Osteoblast (primary cell): Measurements from ENCODE around the gene PRRX1. TPM values are rescaled to one million over a fixed set of nuclear protein-coding genes. Genes with fewer than 3 reads are reported as not detected.

Experiments used
- DNase-seq: peaks from one replicate; pipeline ENCODE4 v3.0.0; 2011; ENCODE audit warnings: low spot score, mixed read lengths; ENCODE audit not compliant: insufficient read length; ENCODE audit errors: missing footprints
- H2AFZ ChIP-seq: 2 replicates; pipeline ENCODE4 v1.6.0; 2011; ENCODE audit warnings: mild to moderate bottlenecking, low read length
- H3K27ac ChIP-seq: 2 replicates; pipeline ENCODE4 v1.5.1; 2011; ENCODE audit warnings: mild to moderate bottlenecking, low read depth, low read length, moderate library complexity
- H3K27me3 ChIP-seq: 2 replicates; pipeline ENCODE4 v1.6.0; 2012; ENCODE audit warnings: mild to moderate bottlenecking, control low read depth, inconsistent platforms, low read length, moderate library complexity; ENCODE audit not compliant: insufficient read depth
- H3K36me3 ChIP-seq: 2 replicates; pipeline ENCODE4 v1.5.1; 2011; ENCODE audit warnings: mild to moderate bottlenecking, low read length, control low read depth, moderate library complexity; ENCODE audit not compliant: insufficient read depth
- H3K4me1 ChIP-seq: 2 replicates; pipeline ENCODE4 v1.5.1; 2011; ENCODE audit warnings: mild to moderate bottlenecking, low read length, control low read depth, moderate library complexity; ENCODE audit not compliant: insufficient read depth
- H3K4me2 ChIP-seq: 2 replicates; pipeline ENCODE4 v1.6.0; 2011; ENCODE audit warnings: mild to moderate bottlenecking, low read length; ENCODE audit not compliant: insufficient read depth
- H3K4me3 ChIP-seq: fragments of 200-600 bp; sonication (generic); 3 replicates; pipeline ENCODE4 v1.5.1; 2012; ENCODE audit warnings: mild to moderate bottlenecking, low read length, inconsistent platforms; ENCODE audit not compliant: insufficient read depth
- H3K79me2 ChIP-seq: 2 replicates; pipeline ENCODE4 v1.6.0; 2012; ENCODE audit warnings: mild to moderate bottlenecking, low read length, control low read depth, inconsistent platforms; ENCODE audit not compliant: insufficient read depth
- H3K9me3 ChIP-seq: 2 replicates; pipeline ENCODE4 v1.5.1; 2011; ENCODE audit warnings: low read depth, low read length, control low read depth
- H4K20me1 ChIP-seq: 2 replicates; pipeline ENCODE4 v1.6.0; 2012; ENCODE audit warnings: mild to moderate bottlenecking, low read length, control low read depth; ENCODE audit not compliant: insufficient read depth
- CTCF ChIP-seq: IDR thresholded peaks from 2 replicates; pipeline ENCODE4 v1.5.1; 2011; ENCODE audit warnings: mild to moderate bottlenecking, low read depth, low read length, moderate library complexity; ENCODE audit errors: extremely low read depth
- total RNA-seq: library from RNA; depleted of rRNA; stranded (reverse); fragments of >200 nt; gene quantifications from 2 replicates; pipeline ENCODE4 v1.2.3, GENCODE V29; 2012

PRRX1 gene
- total RNA-seq, 1 donor, result 307 TPM

- DNase-seq, result no peak
- Histone ChIP-seq H3K36me3 (no peaks in the 10 kb centered on the region), H3K79me2 (no peaks in the 10 kb centered on the region), H3K27me3 (no peaks in the 10 kb centered on the region), H3K4me3 (no peak overlapping the region), H2AFZ (peak overlapping the region; percentile 67), H3K27ac (no peak overlapping the region), H3K9me3 (peaks cover 7% of the 10 kb centered on the region), H4K20me1 (no peaks in the 10 kb centered on the region), H3K4me2 (no peak overlapping the region), H3K4me1 (peaks cover 10% of the 10 kb centered on the region)
- TF ChIP-seq CTCF, result no peak
Observed at GRCh38 chr1:170619241-170620028, 44.5 kb upstream of the PRRX1 start.

- H3K4me2 ChIP-seq, result no peak overlapping the region
- H4K20me1 ChIP-seq, result no peaks in the 10 kb centered on the region
- H3K27me3 ChIP-seq, result no peaks in the 10 kb centered on the region
- peak overlapping the region; percentile 6 for H2AFZ ChIP-seq
- no peaks in the 10 kb centered on the region for H3K36me3 ChIP-seq
- H3K4me3 ChIP-seq, result no peak overlapping the region
- no peak for DNase-seq
- no peaks in the 10 kb centered on the region for H3K79me2 ChIP-seq
- H3K4me1 ChIP-seq, result peaks cover 10% of the 10 kb centered on the region
- peaks cover 13% of the 10 kb centered on the region for H3K9me3 ChIP-seq
- no peak for TF ChIP-seq CTCF
- H3K27ac ChIP-seq, result no peak overlapping the region
Observed at GRCh38 chr1:170620164-170620563, 43.8 kb upstream of the PRRX1 start.

GRCh38 chr1:170623171-170623570 lies 40.8 kb upstream of the PRRX1 start:
- H3K27ac ChIP-seq, result peak overlapping the region; percentile 50
- peaks cover 13% of the 10 kb centered on the region for H3K9me3 ChIP-seq
- peaks cover 10% of the 10 kb centered on the region for H3K4me1 ChIP-seq
- H3K4me3 ChIP-seq, result no peak overlapping the region
- no peak overlapping the region for H2AFZ ChIP-seq
- H3K4me2 ChIP-seq, result no peak overlapping the region
- H3K27me3 ChIP-seq, result no peaks in the 10 kb centered on the region
- peak; percentile 68 for DNase-seq
- no peaks in the 10 kb centered on the region for H3K36me3 ChIP-seq
- no peaks in the 10 kb centered on the region for H3K79me2 ChIP-seq
- TF ChIP-seq CTCF, result no peak
- no peaks in the 10 kb centered on the region for H4K20me1 ChIP-seq

- H3K27me3 ChIP-seq, result no peaks in the 10 kb centered on the region
- TF ChIP-seq CTCF, result no peak
- H3K4me1 ChIP-seq, result peaks cover 9% of the 10 kb centered on the region
- no peak overlapping the region for H2AFZ ChIP-seq
- no peak overlapping the region for H3K27ac ChIP-seq
- H3K79me2 ChIP-seq, result no peaks in the 10 kb centered on the region
- H3K9me3 ChIP-seq, result peaks cover 13% of the 10 kb centered on the region
- DNase-seq, result no peak
- H3K4me3 ChIP-seq, result no peak overlapping the region
- H3K4me2 ChIP-seq, result no peak overlapping the region
- no peaks in the 10 kb centered on the region for H3K36me3 ChIP-seq
- H4K20me1 ChIP-seq, result no peaks in the 10 kb centered on the region
Observed at GRCh38 chr1:170624146-170624545, 39.8 kb upstream of the PRRX1 start.
